ENCODE data around the gene PIM3. TPM values are rescaled to one million over a fixed set of nuclear protein-coding genes. Genes with fewer than 3 reads are reported as not detected.

PIM3 gene
- total RNA-seq, 1 donor from 2014 or later = 215 TPM

DNA sequence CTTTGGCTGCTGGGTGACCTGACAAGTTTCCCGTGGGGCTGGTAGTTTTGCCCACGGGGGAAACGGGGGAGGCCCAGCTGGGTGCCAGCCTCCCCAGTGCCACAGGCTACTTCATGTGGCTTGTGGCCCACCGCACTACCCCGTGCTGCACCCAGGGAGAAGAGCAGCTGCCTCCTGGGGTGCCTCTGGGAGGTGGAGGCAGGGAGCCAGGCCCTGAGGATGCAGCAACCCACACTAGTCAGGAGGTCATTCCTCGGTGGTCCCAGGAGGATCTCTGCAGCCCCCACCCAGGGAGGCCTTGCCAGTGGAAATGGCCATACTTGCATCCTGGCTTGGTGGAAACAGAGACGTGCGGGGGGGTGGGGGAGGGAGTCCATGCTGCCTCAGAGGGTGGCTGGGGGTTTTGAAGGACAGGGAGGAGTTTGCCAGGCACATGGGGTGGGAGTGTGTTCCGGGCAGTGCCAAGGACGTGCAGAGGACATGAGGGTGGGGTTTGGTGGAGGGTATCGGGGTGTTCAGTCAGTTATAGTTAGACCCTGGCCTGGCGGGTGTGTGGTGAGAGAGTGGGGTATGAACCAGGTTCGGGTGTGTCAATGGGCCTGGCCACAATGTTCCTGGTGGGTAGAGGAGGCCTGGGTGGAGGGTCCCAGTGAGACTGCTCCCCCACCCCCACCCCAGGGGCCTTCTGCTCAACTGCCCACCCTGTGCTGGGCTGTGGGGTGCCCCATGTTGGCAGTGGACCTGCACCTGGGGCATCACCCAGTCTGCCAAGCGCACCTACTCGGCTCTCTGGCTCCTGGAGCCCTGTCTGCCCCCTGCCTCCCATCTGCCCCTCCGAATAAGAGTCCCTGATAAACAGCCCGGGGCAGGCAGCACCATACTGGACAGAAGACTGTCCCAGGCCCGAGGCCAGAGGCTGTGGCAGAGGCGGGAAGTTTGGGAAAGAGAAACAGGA lies 3.8 kb downstream of the PIM3 start:
- intact Hi-C loops (cut with micrococcal nuclease) = no loop called here
- Mint-ChIP-seq H3K9me3 (no peaks in the 10 kb centered on the region), H3K36me3 (ENCODE audit: low read depth) (peaks cover 44% of the 10 kb centered on the region), H3K27me3 (ENCODE audit: low read depth) (no peaks in the 10 kb centered on the region), H3K4me3 (ENCODE audit: low read depth) (peak overlapping the region; percentile 80), H3K4me1 (ENCODE audit: low read depth) (peaks cover 16% of the 10 kb centered on the region), H3K27ac (peak overlapping the region; percentile 74)
- no peak for DNase-seq (ENCODE audit: low spot score)

DNA sequence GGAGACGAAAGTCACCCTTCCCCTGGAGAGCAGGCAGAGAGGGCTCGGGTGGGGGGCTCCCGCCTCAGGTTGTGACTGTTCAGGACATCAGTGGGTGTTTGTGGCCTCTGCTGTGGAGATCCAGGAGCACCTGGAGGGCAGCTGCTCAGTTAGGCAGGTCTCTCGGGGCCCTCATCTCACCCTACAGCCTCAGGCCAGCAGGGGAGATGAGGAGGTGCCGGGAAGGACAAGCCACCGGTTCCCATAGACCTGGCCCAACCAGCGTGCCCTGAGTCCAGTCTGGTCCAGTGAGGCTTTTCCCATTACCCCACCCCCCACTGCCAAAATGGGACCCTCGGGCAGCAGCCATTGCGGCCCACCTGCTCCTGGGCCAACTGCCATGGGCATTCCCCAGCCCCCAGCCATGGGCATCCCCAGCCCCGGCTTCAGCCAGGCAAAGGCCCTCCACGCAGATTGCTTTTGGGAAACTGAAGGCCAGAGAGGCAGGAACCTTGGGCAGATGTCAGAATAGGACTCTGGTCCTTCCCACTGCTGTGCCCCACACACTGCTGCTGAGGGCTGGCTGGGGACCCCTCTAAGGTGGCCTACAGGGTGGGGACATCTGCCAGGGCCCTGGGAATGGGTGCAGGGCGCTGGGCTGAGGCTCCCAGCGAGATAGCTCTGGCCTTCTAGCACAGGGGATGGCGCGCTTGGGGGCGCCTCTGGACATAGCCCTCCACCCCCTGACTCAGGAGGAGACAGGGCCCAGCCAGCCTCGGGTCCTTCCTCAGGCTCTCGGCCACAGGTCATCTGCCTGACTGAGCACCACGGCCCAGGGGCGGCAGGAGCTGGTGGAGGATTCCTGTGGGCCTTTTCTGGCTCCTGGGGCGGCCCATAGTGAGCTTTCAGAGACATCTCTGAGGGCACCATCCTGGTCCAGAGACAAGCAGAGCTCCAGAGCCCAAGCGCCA lies 4.8 kb downstream of the PIM3 start:
- peaks cover 18% of the 10 kb centered on the region for H3K4me1 Mint-ChIP-seq (ENCODE audit: low read depth)
- H3K36me3 Mint-ChIP-seq (ENCODE audit: low read depth) = peaks cover 44% of the 10 kb centered on the region
- peak overlapping the region; percentile 80 for H3K4me3 Mint-ChIP-seq (ENCODE audit: low read depth)
- H3K27me3 Mint-ChIP-seq (ENCODE audit: low read depth) = no peaks in the 10 kb centered on the region
- no peak for DNase-seq (ENCODE audit: low spot score)
- intact Hi-C loops (cut with micrococcal nuclease) = no loop called here
- no peak overlapping the region for H3K27ac Mint-ChIP-seq
- H3K9me3 Mint-ChIP-seq = no peaks in the 10 kb centered on the region

DNA sequence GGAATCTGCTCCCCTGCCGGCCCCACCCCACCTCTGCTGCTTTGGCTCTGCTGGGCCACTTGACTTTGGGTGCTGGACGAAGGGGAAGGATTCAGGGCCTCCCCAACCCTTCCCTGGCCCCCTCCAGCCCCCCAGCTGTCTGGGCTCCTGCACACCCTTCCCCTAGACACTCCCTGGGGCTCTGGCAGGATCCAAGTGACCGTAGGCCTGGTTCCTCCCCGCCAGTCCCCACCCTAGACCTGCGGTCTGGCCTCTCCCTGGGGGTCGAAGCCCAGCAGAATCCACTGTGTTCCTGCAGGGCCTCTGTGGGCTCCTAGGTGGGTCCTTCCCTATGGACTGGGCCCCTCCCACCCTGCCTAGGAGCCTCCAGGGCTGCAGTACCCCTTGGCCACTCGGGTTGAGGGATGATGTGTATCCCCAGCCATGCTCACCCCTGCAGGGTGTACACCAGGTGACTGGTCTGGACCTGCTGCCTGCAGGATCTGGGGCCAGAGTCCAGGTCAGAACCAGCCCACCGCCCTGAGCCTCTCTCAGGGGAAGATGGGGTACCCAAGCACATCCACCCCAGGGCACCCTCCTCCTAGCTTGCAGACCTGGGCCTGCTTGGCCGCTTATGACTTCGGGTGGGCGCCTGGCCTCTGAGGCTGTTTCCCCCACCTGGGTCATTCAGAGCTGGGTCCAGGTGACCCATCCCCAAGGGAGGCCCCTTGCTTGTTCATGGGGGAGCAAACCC lies 5.6 kb downstream of the PIM3 start:
- Mint-ChIP-seq H3K27ac (peak overlapping the region; percentile 22), H3K4me3 (ENCODE audit: low read depth) (peak overlapping the region; percentile 33), H3K4me1 (ENCODE audit: low read depth) (peaks cover 22% of the 10 kb centered on the region), H3K9me3 (no peaks in the 10 kb centered on the region), H3K36me3 (ENCODE audit: low read depth) (peaks cover 44% of the 10 kb centered on the region), H3K27me3 (ENCODE audit: low read depth) (no peaks in the 10 kb centered on the region)
- intact Hi-C loops (cut with micrococcal nuclease) = no loop called here
- DNase-seq (ENCODE audit: low spot score) = no peak

DNA sequence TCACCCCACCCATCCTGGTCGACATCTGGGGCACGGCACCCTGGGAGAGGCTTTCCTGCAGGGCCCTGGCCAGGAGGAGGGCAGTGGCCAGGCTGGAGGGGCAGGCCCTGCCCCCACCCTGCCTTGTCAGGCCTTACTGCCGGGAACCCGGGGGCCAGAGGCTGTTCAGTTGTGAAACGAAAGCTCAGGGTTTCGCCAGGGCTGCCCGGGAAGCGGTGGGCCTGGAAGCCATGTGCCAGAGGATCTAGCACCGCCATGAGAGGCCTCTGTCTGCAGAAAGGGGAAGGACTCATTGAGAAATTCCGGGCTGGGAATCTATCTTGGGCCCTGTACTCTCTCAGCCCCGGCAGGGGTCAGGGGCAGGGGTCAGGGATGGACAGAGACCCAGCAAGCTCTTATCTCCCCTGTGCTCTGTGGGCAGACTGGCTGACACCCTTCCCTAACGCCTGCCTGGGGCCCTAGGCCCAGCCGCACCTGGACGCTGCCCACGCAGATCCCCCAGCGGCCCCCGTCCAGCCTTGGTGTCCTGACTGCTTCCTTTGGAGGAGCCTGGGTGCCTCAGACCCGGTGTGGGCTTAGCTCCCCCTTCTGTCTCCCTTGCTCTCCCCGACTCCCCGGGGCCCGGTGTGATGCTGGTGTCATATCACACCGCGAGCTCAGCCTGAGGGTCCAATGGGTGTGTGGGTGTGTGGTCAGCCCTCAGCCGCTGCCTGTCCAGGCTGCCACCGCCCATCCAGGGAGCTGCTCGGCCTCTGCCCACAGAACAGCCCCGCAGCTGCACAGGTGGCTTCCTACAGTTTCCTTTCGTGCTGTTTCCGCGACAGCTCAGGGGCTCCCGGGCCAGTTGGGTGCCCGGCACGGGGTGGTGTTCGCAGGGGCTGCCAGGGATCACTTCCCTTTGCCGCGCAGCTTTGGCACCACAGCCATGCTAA lies 6.5 kb downstream of the PIM3 start:
- Mint-ChIP-seq H3K27ac (peak overlapping the region; percentile 42), H3K4me3 (ENCODE audit: low read depth) (no peak overlapping the region), H3K4me1 (ENCODE audit: low read depth) (peaks cover 22% of the 10 kb centered on the region), H3K36me3 (ENCODE audit: low read depth) (peaks cover 38% of the 10 kb centered on the region), H3K9me3 (no peaks in the 10 kb centered on the region), H3K27me3 (ENCODE audit: low read depth) (no peaks in the 10 kb centered on the region)
- intact Hi-C loops (cut with micrococcal nuclease) = no loop called here
- peak; percentile 12 for DNase-seq (ENCODE audit: low spot score)

DNA sequence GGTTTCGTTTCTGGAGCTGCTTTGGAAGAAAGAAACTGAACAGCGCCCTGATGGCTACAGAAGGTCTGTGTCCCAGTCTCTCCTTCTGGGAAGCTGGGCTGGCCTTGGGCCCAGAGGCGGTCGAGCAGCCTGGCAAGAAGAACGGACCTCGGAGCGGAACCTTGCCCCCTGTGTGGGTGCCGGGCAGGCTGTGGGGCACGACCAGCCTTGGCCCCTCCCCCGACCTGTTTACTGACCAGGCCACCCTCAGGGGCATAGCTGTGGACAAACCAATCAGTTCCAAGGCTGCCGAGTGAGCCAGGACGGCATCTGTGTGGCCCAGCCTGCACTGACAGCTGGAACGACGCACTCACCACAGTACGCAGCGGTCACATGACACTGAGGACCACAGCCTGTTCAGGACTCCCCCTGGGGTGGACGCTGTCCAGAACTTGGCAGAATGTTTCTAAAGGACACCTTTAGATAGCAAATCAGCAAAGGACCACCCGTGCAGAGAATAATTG lies 7.2 kb downstream of the PIM3 start:
- Mint-ChIP-seq H3K27me3 (ENCODE audit: low read depth) (no peaks in the 10 kb centered on the region), H3K36me3 (ENCODE audit: low read depth) (peaks cover 32% of the 10 kb centered on the region), H3K27ac (no peak overlapping the region), H3K9me3 (no peaks in the 10 kb centered on the region), H3K4me3 (ENCODE audit: low read depth) (no peak overlapping the region), H3K4me1 (ENCODE audit: low read depth) (peaks cover 22% of the 10 kb centered on the region)
- DNase-seq (ENCODE audit: low spot score) = no peak
- intact Hi-C loops (cut with micrococcal nuclease) = no loop called here

GRCh38 chr22:49968313-49968830 lies 7.8 kb downstream of the PIM3 start:
- intact Hi-C loops (cut with micrococcal nuclease) = no loop called here
- peaks cover 22% of the 10 kb centered on the region for H3K4me1 Mint-ChIP-seq (ENCODE audit: low read depth)
- H3K27me3 Mint-ChIP-seq (ENCODE audit: low read depth) = no peaks in the 10 kb centered on the region
- no peak overlapping the region for H3K4me3 Mint-ChIP-seq (ENCODE audit: low read depth)
- DNase-seq (ENCODE audit: low spot score) = no peak
- H3K27ac Mint-ChIP-seq = no peak overlapping the region
- H3K9me3 Mint-ChIP-seq = no peaks in the 10 kb centered on the region
- H3K36me3 Mint-ChIP-seq (ENCODE audit: low read depth) = peaks cover 26% of the 10 kb centered on the region

DNA sequence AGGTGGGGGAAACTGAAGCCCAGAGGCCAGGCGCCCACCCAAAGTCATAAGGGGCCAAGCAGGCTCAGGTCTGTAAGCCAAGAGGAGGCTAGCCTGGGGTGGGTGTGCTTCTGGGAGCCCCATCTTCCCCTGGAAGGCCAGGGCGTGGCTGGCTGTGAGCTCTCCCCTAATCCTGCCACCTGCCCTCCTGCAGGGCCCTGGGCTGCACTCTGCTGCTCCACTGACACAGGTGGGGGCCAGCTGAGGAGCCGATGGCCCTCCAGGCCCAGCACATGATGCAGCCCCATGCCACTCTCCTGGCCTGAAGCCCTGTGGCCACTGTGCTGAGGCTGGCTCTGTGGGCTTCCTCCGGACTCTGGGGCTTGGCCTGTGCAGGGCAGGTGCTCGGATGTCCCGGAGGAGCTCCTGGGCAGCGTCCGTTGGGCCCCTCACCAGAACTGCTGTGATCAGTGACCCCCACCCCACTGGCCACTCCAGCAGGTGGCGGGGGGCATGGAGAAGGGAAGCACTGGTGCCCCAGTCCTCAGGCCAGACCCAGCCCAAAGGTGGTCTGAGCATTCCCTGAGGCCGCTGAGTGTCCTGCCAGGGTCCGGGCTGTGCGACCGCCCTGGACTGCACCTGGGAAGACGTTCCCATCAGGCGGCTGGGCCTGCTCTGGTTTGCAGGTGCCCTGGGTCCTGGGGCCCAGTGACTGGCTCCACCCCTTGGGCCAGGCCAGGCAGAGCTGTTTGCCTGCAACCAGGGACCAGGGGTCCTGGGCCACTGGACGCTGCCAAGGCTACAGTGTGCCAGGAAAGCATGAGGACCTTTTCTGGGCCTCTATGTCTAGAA lies 8.5 kb downstream of the PIM3 start:
- intact Hi-C loops (cut with micrococcal nuclease) = no loop called here
- no peaks in the 10 kb centered on the region for H3K9me3 Mint-ChIP-seq
- H3K27me3 Mint-ChIP-seq (ENCODE audit: low read depth) = no peaks in the 10 kb centered on the region
- H3K4me3 Mint-ChIP-seq (ENCODE audit: low read depth) = no peak overlapping the region
- H3K4me1 Mint-ChIP-seq (ENCODE audit: low read depth) = peaks cover 17% of the 10 kb centered on the region
- peaks cover 19% of the 10 kb centered on the region for H3K36me3 Mint-ChIP-seq (ENCODE audit: low read depth)
- no peak for DNase-seq (ENCODE audit: low spot score)
- H3K27ac Mint-ChIP-seq = no peak overlapping the region

DNA sequence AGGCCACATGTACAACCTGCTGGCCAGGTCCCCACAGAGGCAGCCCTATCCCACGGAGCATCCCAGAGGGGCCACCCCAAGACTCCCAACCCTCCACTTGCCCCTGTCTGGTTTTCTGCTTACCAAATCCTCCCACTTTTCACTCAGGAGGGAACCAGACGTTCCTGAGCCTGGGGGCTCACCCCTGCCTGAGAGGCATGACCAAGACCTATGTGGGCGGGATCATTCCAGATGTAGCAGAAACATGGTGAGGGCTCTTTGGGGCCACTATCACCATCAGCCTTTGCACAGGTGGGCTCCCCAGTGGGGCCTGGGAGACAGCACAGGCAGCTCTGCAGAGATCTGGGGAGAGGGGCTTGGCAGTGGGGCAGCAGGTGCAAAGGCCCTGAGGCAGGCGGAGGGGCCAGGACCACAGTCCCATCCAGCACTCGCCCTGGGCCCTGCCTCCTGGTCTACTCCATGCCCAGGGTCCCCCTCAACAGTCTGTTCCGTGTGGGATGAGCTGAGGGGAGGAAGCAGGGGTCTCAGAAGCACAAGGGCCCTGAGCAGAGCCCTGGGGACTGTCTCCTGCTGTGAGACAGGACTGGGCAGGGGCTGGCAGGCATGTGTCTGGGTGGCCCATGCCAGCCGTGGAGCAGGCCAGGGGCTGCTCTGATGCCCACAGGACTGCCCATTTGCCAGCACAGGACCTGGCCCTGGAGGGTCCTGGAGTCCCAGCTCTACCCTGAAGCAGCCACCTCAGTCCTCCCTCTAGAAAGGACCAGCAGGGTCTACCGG lies 9.4 kb downstream of the PIM3 start:
- no peak for DNase-seq (ENCODE audit: low spot score)
- intact Hi-C loops (cut with micrococcal nuclease) = loop anchor here (2.0 kb wide), 4 partner anchors 33 to 231 kb away; partner anchors contain the start of gene SELENOO
- H3K4me3 Mint-ChIP-seq (ENCODE audit: low read depth) = no peak overlapping the region
- H3K36me3 Mint-ChIP-seq (ENCODE audit: low read depth) = peaks cover 10% of the 10 kb centered on the region
- peak overlapping the region; percentile 88 for H3K27ac Mint-ChIP-seq
- no peaks in the 10 kb centered on the region for H3K27me3 Mint-ChIP-seq (ENCODE audit: low read depth)
- peaks cover 15% of the 10 kb centered on the region for H3K4me1 Mint-ChIP-seq (ENCODE audit: low read depth)
- no peaks in the 10 kb centered on the region for H3K9me3 Mint-ChIP-seq

DNA sequence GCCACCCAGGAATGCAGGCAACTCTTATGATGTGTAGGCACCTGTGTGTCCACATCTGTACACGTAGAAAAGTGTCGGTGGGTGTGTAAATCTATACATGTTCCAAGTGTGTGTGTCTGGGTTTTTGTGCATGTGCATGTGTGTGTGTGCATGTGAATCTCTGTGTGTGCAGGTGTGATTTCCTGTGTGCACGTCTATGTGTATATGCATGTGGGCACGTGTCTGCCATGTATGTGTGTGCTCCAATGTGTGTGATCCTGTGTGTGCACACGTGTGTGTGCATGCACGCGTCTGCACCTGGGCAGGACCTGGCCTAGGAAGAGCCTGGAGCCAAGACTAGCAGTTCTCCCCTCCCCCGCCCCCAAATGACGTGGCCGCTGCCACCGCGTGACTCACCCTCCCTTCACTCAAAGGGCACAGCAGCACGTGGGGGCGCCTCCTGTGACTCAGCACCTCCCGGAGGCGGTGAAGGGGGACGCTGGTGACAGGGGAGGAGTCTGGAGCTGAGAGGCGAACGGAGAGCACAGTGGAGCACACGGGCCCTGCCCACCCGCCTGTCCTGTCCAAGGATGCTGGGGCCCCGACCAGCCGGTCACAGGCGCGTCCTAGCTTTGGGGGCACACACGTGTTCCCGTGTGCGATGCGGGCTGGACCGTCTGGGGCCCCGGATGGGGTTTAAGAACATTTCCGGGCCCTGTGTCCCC lies 10.1 kb downstream of the PIM3 start:
- intact Hi-C loops (cut with micrococcal nuclease) = loop anchor here (2.0 kb wide), 4 partner anchors 34 to 230 kb away; partner anchors contain the start of gene SELENOO
- Mint-ChIP-seq H3K9me3 (peaks cover 5% of the 10 kb centered on the region), H3K27me3 (ENCODE audit: low read depth) (no peaks in the 10 kb centered on the region), H3K4me3 (ENCODE audit: low read depth) (peak overlapping the region; percentile 77), H3K27ac (peak overlapping the region; percentile 88), H3K4me1 (ENCODE audit: low read depth) (peaks cover 19% of the 10 kb centered on the region), H3K36me3 (ENCODE audit: low read depth) (peaks cover 5% of the 10 kb centered on the region)
- peak; percentile 90 for DNase-seq (ENCODE audit: low spot score)
